ENCODE measurements around the gene NCOR2.

NCOR2 gene

GRCh38 chr12:124551268-124552144 is 15.9 kb downstream of the NCOR2 start:
- Histone ChIP-seq H3K9ac (peak overlapping the region; percentile 60 to 79 (median 75); a peak in 20 of 22 replicates), H3K27me3 (no peaks in the 10 kb centered on the region), H3K36me3 (peaks cover 0 to 15% (median 8%) of the 10 kb centered on the region in 11 experiments; a peak in 6 of 22 replicates), H3K4me3 (peak overlapping the region in 7 of 10 experiments; percentile 4 to 39 (median 23); a peak in 5 of 20 replicates), H3K4me1 (peaks cover 95 to 100% (median 98%) of the 10 kb centered on the region in 10 experiments), H3K27ac (peak overlapping the region; percentile 54 to 85 (median 73)), H4K20me1 (peaks cover 95 to 100% (median 100%) of the 10 kb centered on the region in 11 experiments), H3K4me2 (peak overlapping the region; percentile 82 to 98 (median 95)), H3K9me3 (replicated peaks in 1 of 11) (no peaks in the 10 kb centered on the region)
- no peak for TF ChIP-seq Cebpa-rat (IDR thresholded peaks at IDR 0.05)

GRCh38 chr12:124550123-124551089 is 17.0 kb downstream of the NCOR2 start:
- Histone ChIP-seq H3K4me1 (peaks cover 95 to 100% (median 98%) of the 10 kb centered on the region in 10 experiments), H3K4me2 (peak overlapping the region; percentile 82 to 98 (median 95)), H3K27me3 (no peaks in the 10 kb centered on the region), H3K36me3 (peaks cover 0 to 15% (median 8%) of the 10 kb centered on the region in 11 experiments; a peak in 6 of 22 replicates), H3K9ac (peak overlapping the region; percentile 60 to 79 (median 75); a peak in 21 of 22 replicates), H3K27ac (peak overlapping the region; percentile 39 to 85 (median 76); a peak in 21 of 22 replicates), H3K4me3 (peak overlapping the region in 6 of 10 experiments; percentile 15 to 44 (median 40); a peak in 10 of 20 replicates), H3K9me3 (replicated peaks in 1 of 11) (no peaks in the 10 kb centered on the region), H4K20me1 (peaks cover 95 to 100% (median 100%) of the 10 kb centered on the region in 11 experiments)
- TF ChIP-seq Cebpa-rat (IDR thresholded peaks at IDR 0.05), result no peak

- Histone ChIP-seq H3K4me2 (peak overlapping the region; percentile 82 to 98 (median 95)), H3K27ac (peak overlapping the region; percentile 39 to 85 (median 76); a peak in 20 of 22 replicates), H3K9ac (peak overlapping the region; percentile 60 to 79 (median 75)), H3K36me3 (peaks cover 0 to 15% (median 8%) of the 10 kb centered on the region in 11 experiments; a peak in 6 of 22 replicates), H3K9me3 (replicated peaks in 1 of 11) (no peaks in the 10 kb centered on the region), H3K27me3 (no peaks in the 10 kb centered on the region), H3K4me3 (peak overlapping the region in 4 of 10 experiments; percentile 39 to 44 (median 42); a peak in 8 of 20 replicates), H3K4me1 (peaks cover 95 to 100% (median 98%) of the 10 kb centered on the region in 10 experiments), H4K20me1 (peaks cover 95 to 100% (median 100%) of the 10 kb centered on the region in 11 experiments)
- TF ChIP-seq Cebpa-rat (IDR thresholded peaks at IDR 0.05), result no peak
Observed at GRCh38 chr12:124549629-124550028, 17.8 kb downstream of the NCOR2 start.

GRCh38 chr12:124548854-124549378 is 18.5 kb downstream of the NCOR2 start:
- Histone ChIP-seq H3K27ac (peak overlapping the region; percentile 24 to 85 (median 76); a peak in 19 of 22 replicates), H3K36me3 (peaks cover 0 to 15% (median 8%) of the 10 kb centered on the region in 11 experiments; a peak in 6 of 22 replicates), H3K4me2 (peak overlapping the region; percentile 82 to 98 (median 95)), H3K4me3 (peak overlapping the region in 5 of 10 experiments; percentile 6 to 44 (median 39); a peak in 7 of 20 replicates), H3K27me3 (no peaks in the 10 kb centered on the region), H4K20me1 (peaks cover 95 to 100% (median 100%) of the 10 kb centered on the region in 11 experiments), H3K9ac (peak overlapping the region; percentile 60 to 79 (median 75)), H3K9me3 (replicated peaks in 1 of 11) (no peaks in the 10 kb centered on the region), H3K4me1 (peaks cover 95 to 100% (median 98%) of the 10 kb centered on the region in 10 experiments)
- TF ChIP-seq Cebpa-rat (IDR thresholded peaks at IDR 0.05), result no peak

GRCh38 chr12:124547626-124548025 is 19.8 kb downstream of the NCOR2 start:
- no peaks in the 10 kb centered on the region for H3K9me3 ChIP-seq (replicated peaks in 1 of 11)
- H3K36me3 ChIP-seq, result peaks cover 0 to 15% (median 8%) of the 10 kb centered on the region in 11 experiments; a peak in 7 of 22 replicates
- peaks cover 95 to 100% (median 98%) of the 10 kb centered on the region in 10 experiments for H3K4me1 ChIP-seq
- peak overlapping the region in 3 of 11 experiments; percentile 31 to 76 (median 75); a peak in 5 of 22 replicates for H3K9ac ChIP-seq
- H3K4me3 ChIP-seq, result no peak overlapping the region
- peaks cover 95 to 100% (median 100%) of the 10 kb centered on the region in 11 experiments for H4K20me1 ChIP-seq
- peak overlapping the region in 2 of 11 experiments; percentile 7 to 85; a peak in 2 of 22 replicates for H3K27ac ChIP-seq
- peak overlapping the region in 8 of 11 experiments; percentile 89 to 98 (median 96); a peak in 13 of 22 replicates for H3K4me2 ChIP-seq
- TF ChIP-seq Cebpa-rat (IDR thresholded peaks at IDR 0.05), result no peak
- no peaks in the 10 kb centered on the region for H3K27me3 ChIP-seq

- Histone ChIP-seq H4K20me1 (peaks cover 89 to 90% (median 90%) of the 10 kb centered on the region in 11 experiments), H3K4me1 (peaks cover 85 to 90% (median 88%) of the 10 kb centered on the region in 10 experiments), H3K4me2 (peak overlapping the region; percentile 82 to 99 (median 95)), H3K4me3 (peak overlapping the region in 5 of 10 experiments; percentile 2 to 43 (median 29); a peak in 7 of 20 replicates), H3K27me3 (no peaks in the 10 kb centered on the region), H3K36me3 (peaks cover 0 to 15% (median 8%) of the 10 kb centered on the region in 11 experiments; a peak in 7 of 22 replicates), H3K9ac (peak overlapping the region; percentile 46 to 76 (median 69)), H3K9me3 (replicated peaks in 1 of 11) (no peaks in the 10 kb centered on the region), H3K27ac (peak overlapping the region; percentile 54 to 86 (median 64); a peak in 21 of 22 replicates)
- TF ChIP-seq Cebpa-rat (IDR thresholded peaks at IDR 0.05), result no peak
Observed at GRCh38 chr12:124545508-124546418, 21.6 kb downstream of the NCOR2 start.

- peak overlapping the region; percentile 82 to 99 (median 95) for H3K4me2 ChIP-seq
- peaks cover 0 to 15% (median 8%) of the 10 kb centered on the region in 11 experiments; a peak in 7 of 22 replicates for H3K36me3 ChIP-seq
- H3K9me3 ChIP-seq (replicated peaks in 1 of 11), result no peaks in the 10 kb centered on the region
- peaks cover 83 to 85% (median 85%) of the 10 kb centered on the region in 11 experiments for H4K20me1 ChIP-seq
- H3K27me3 ChIP-seq, result no peaks in the 10 kb centered on the region
- peak overlapping the region; percentile 46 to 76 (median 69) for H3K9ac ChIP-seq
- peak overlapping the region; percentile 54 to 86 (median 64); a peak in 21 of 22 replicates for H3K27ac ChIP-seq
- H3K4me3 ChIP-seq, result peak overlapping the region in 5 of 10 experiments; percentile 2 to 43 (median 29); a peak in 3 of 20 replicates
- H3K4me1 ChIP-seq, result peaks cover 79 to 85% (median 83%) of the 10 kb centered on the region in 10 experiments
- TF ChIP-seq Cebpa-rat (IDR thresholded peaks at IDR 0.05), result no peak
Observed at GRCh38 chr12:124544983-124545382, 22.4 kb downstream of the NCOR2 start.
